Lung microvascular endothelial cell (primary cell): ENCODE measurements around the gene PDIA5. TPM values are rescaled to one million over a fixed set of nuclear protein-coding genes. Genes with fewer than 3 reads are reported as not detected.

Source experiments
- DNase-seq, 2 donors: peaks; one replicate each; pipeline versions ENCODE4 v3.0.0 to v3.0.0-alpha.2; 2010; ENCODE audit warnings: low read depth in 2 of 2
- total RNA-seq: library from RNA; depleted of rRNA; stranded (reverse); fragments of >200 nt; gene quantifications from 2 replicates; pipeline ENCODE4 v1.2.1, GENCODE V29; 2014

PDIA5 gene
- total RNA-seq, 1 donor from 2014 or later: 53.4 TPM

- DNase-seq: peak; percentile 38 to 60
Measured at GRCh38 chr3:123113889-123114450, 47.1 kb downstream of the PDIA5 start.

GRCh38 chr3:123116116-123116515, 49.3 kb downstream of the PDIA5 start:
- no peak for DNase-seq

GRCh38 chr3:123119388-123119787, 52.6 kb downstream of the PDIA5 start:
- DNase-seq: no peak

GRCh38 chr3:123119802-123120201, 53.0 kb downstream of the PDIA5 start:
- no peak for DNase-seq

- no peak for DNase-seq
Measured at GRCh38 chr3:123120573-123120972, 53.7 kb downstream of the PDIA5 start.

GRCh38 chr3:123122057-123122456, 55.2 kb downstream of the PDIA5 start:
- DNase-seq: no peak

- DNase-seq: no peak
Measured at GRCh38 chr3:123122525-123123315, 55.9 kb downstream of the PDIA5 start.

GRCh38 chr3:123123716-123124616, 57.1 kb downstream of the PDIA5 start:
- no peak for DNase-seq

- no peak for DNase-seq
Measured at GRCh38 chr3:123124971-123125370, 58.1 kb downstream of the PDIA5 start.

GRCh38 chr3:123126031-123126430, 59.2 kb downstream of the PDIA5 start:
- DNase-seq: no peak

GRCh38 chr3:123126653-123127052, 59.8 kb downstream of the PDIA5 start:
- no peak for DNase-seq

GRCh38 chr3:123129092-123129491, 62.3 kb downstream of the PDIA5 start:
- DNase-seq: no peak

GRCh38 chr3:123129532-123129931, 62.7 kb downstream of the PDIA5 start:
- no peak for DNase-seq

GRCh38 chr3:123130079-123130750, 63.4 kb downstream of the PDIA5 start:
- no peak for DNase-seq

- DNase-seq: no peak
Measured at GRCh38 chr3:123134671-123135070, 67.8 kb downstream of the PDIA5 start.

GRCh38 chr3:123137001-123137400, 70.2 kb downstream of the PDIA5 start:
- no peak for DNase-seq

GRCh38 chr3:123138839-123139444, 72.1 kb downstream of the PDIA5 start:
- no peak for DNase-seq

- no peak for DNase-seq
Measured at GRCh38 chr3:123139522-123139921, 72.7 kb downstream of the PDIA5 start.

GRCh38 chr3:123140550-123140949, 73.7 kb downstream of the PDIA5 start:
- no peak for DNase-seq

- no peak for DNase-seq
Measured at GRCh38 chr3:123141276-123141675, 74.5 kb downstream of the PDIA5 start.
